HG03439 (cell line): ENCODE measurements around the gene DMRTA1.
"Not testable (repeated sequence)": the region's sequence is repeated elsewhere in the genome, so short reads cannot be mapped to it uniquely, and the experiment has no call there.

Experiments used
- ATAC-seq: cut with Tn5 transposase; IDR thresholded peaks from one replicate; pipeline ENCODE4 v1.9.1; 2021; ENCODE audit warnings: mild to moderate bottlenecking, moderate library complexity; ENCODE audit not compliant: unreplicated experiment

The DMRTA1 gene, protein sequence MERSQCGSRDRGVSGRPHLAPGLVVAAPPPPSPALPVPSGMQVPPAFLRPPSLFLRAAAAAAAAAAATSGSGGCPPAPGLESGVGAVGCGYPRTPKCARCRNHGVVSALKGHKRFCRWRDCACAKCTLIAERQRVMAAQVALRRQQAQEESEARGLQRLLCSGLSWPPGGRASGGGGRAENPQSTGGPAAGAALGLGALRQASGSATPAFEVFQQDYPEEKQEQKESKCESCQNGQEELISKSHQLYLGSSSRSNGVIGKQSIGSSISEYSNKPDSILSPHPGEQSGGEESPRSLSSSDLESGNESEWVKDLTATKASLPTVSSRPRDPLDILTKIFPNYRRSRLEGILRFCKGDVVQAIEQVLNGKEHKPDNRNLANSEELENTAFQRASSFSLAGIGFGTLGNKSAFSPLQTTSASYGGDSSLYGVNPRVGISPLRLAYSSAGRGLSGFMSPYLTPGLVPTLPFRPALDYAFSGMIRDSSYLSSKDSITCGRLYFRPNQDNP

DNA sequence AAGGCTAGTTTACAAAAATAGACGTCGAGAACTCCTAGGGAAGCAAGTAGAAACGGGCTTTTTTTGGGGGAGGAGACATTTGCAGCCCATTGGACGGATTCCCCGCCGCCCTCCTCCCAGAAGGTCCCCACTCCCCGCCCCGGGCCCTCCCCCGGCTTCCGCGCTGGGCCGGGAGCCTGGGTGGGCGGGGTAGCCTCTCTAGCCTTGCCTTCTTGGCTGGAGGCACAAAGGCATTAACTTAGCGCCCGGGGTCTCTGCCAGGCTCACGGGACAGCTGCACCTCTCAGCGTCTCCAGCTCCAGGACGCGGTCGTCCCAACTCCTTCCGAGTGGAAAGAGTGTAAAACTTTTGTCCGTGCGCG is at the start of gene DMRTA1:
DMRTA1 (plus strand) TSS at position 236 of the 361 bp plus-strand sequence. CDS start 242 bp downstream, outside the sequence.
- ATAC-seq, result no peak

DNA sequence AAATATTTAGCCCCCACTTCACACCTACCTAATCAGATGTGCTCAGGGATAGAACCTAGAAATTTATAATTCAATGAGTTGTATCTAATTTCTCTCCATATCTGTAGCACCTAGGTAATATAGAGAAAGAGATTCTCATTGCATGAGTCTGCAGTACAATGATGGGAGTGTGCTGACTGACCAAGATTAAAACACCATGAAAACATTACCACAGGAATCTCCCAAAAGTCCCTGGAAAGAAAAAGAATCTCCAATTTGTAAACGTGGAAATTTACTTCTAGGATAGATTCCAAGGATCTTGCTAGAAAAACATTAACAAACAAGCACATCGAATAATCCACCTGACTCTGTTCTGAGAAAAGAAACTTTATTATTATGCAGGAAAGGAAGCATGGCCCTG is 45.0 kb upstream of the DMRTA1 start:
- no peak for ATAC-seq

DNA sequence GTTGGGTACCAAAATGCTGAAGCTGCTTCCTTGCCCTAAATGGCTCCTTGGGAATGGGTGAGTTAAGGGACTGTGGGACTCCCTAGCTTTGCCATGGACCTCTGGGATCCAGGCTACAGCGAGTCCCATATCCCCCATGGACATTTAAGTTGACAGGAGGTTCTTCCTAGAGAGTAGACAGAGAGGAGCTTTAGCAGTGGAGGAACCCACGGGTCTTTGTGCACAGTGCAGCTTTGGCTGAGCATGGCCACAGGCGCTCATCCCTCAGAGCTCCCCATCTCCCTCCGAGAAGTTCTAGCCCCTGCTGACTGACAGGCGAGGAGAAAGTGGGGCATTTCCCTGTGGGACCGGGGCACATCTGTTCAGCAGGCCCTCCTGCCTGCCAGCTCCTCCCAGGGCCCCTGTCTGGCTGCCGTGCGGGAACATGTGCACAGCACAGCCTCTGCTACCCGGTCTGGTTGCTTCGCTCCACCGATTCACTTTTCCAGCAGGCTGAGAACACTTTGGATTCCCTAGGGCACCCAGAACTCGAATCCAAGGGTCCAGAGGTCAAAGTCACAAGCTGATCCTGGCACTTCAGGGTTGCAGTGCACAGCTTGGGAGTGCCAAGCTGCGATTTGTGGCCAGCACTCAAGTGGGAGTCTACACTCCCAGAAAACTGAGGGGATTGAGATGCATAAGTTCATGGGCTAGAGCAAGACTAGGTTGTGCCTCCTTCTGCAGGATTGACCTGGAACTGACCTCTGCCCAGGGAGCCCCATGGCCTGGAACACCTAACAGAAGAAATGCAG is 40.6 kb upstream of the DMRTA1 start:
- no peak for ATAC-seq

DNA sequence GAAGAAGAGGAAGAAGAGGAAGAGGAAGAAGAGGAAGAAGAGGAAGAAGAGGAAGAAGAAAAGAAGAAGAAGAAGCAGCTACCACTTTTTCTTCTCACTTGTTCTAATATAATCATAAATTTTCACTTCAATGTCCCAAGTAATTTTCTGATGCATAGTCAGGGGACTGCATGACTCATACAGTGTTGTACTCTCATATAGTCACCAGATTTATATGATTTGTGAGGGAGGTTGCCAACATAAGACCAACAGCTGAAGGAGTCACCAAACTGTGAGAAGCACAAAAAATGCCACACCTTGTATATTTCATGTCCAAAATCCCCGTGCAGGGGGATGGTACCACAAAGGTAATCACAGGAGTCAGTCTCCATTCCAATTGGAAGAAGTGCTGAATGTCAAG is 32.7 kb upstream of the DMRTA1 start:
- no peak for ATAC-seq

DNA sequence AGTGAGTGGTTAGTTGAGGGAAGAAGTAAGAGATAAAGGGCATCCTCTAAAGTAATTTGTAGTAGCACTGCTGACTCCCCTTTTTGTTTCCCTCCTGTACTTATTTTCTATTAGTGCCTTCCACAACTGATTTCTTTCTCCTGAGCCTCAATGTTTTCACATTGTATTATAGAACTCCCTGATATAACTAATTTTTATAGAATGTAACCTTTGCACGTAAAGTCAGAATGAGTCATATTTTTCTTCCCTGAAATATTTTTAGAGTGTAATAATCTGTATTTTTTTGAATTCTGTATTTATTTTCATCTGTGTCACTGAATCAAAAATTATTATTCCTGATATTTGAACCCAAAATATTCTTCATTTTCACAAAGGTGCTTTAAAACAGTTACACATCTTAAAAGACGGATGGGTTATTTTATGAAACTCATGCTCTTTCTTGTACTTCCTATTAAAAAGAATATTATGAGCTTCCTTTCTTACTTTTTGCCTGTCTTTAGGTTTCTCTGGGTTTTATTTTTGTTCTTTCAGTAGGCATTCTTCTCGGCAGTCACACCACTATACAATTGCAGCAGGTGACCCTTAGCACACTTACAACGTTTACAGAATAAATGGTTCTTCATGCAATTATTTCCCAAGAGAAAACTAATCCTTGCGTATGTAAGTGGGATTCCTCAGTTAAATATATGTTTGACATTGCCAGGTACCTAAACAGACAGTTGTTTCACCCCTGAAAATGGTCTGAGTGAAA is 30.5 kb upstream of the DMRTA1 start:
- ATAC-seq, result no peak

DNA sequence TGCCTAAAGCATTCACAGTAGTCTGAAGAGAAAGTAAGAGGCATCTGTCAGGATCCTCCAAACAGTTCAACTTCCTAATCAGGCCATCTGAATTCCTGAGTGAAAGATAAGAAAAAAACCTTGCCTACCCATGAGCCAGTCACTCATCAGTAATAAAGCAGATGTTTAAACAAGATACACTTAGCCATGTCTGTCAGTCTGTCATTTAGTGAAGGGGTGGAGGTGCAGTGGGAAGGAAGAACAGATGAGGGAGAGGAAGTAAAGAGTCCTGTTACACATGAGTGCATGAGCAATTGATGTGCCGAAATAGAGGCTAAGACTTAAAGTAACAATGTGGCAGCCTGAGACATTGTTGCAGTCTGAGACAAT is 29.9 kb upstream of the DMRTA1 start:
- no peak for ATAC-seq

DNA sequence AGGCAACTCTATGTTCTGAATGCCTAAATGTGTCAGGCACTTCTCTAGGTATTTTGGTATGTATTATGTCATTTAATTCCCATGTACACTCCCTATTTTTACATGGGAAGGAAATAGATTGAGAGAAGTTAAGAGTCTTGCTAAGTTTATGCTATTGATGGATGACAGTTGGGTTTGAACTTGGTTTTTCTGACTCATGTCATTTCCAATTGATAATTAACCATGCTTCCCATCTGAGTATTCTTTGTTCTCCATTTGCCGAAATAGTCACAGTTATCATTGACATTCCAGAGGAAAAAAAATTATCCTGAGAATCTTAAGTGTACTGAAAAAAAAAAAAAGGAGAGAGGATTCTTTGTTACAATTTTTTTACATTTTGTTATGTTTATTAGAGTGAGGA is 23.1 kb upstream of the DMRTA1 start:
- no peak for ATAC-seq

DNA sequence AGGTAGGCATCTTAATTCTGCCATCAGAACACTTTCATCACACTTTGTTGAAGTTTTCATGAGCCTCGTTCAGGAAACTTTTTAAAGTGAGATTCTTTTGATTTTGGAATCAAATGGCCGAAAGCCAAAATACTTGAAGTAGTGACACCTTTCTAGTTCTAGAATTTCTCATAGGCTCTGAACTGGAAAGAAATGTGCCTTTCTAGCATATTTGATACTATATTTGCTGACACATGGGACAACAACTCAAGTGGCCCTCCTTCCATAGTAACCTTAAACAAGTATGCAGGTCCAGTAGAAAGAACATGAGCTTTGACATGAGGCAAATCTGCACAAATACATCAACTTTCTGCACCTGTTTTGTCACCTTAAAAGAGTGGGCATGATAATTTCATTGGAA is 22.0 kb upstream of the DMRTA1 start:
- ATAC-seq, result no peak

DNA sequence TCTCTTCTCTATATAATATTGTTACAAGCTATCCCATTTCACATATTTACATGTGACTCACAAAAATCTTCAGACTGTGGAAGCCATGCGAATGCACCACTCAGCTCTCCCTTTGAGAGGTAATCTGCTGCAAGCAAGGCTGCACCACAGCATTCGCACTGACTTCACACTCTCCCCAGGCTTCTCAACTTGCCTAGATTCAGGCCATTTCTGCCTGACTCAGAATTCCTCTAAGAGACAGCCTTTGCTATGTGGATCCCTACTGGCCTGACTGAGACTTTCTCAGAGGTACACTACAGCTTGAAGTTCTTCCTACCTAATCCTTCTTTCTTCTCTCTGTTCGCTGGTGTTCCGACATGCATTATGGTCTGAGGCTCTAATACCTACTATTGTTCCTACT is 21.1 kb upstream of the DMRTA1 start:
- no peak for ATAC-seq

DNA sequence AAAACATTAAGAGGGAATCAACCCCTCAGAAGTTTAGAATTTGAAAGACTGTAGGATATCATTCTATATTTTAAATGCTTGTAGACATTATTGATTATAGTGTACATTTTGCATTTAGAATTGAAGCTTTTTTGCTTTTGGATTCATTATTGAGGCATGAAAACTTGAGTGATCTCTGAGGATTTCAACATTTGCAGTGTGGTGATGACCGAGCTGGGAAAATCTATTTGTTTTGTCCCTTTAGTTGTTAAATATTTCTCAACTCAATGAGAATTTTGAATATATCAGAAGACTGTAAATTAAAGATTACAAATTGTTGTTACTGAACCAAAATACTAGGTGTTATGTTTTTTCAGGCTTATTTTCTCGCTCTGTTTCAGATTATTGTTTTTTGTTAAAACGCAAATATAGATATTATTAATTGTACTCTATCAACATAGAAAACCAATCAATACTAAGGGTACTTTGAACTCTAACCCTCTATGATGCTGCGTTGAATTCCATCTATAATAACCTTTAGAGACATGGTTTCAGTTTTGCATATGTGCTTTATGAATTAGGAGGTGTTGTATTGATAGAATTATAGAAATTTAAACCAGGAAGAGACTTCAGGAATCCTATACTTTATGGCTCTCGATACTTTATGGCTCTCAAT is 19.3 kb upstream of the DMRTA1 start:
- no peak for ATAC-seq

DNA sequence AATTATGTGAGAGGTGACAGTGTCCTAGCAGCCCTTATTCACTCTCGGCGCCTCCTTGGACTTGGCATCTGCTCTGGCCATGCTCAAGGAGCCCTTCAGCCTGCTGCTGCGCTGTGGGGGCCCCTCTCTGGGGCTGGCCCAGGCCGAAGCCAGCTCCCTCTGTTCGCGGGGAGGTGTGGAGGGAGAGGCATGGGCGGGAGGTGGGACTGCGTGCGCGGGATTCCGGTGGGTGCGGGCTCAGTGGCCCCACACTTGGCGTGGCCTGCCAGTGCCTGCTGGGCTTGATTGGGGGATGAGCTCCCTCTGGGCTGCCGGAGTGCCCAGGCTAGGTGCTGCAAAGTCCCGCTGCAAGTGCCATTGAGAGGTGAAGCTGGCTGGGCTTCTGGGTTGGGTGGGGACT is 12.9 kb upstream of the DMRTA1 start:
- ATAC-seq, result no peak

DNA sequence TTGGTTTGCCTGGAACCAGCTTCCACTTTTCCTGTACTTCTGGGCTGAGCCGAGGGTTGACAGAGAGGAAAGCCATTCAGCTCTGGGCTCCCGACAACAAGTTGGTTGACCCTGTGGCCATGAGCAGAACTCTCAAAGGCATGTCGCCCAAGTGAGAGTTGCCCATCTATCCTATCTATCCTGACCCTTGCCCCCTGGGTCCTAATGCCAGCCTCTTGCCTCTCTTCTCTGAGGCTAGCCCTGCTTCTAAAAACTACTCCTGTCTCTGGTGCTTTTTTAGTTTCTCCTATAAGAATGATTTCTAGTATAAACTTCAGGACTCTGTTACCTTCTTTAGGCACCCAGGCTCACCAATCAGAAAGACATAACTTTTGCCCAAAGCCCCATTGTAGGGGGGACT is 11.4 kb upstream of the DMRTA1 start:
- ATAC-seq, result not testable (repeated sequence)

DNA sequence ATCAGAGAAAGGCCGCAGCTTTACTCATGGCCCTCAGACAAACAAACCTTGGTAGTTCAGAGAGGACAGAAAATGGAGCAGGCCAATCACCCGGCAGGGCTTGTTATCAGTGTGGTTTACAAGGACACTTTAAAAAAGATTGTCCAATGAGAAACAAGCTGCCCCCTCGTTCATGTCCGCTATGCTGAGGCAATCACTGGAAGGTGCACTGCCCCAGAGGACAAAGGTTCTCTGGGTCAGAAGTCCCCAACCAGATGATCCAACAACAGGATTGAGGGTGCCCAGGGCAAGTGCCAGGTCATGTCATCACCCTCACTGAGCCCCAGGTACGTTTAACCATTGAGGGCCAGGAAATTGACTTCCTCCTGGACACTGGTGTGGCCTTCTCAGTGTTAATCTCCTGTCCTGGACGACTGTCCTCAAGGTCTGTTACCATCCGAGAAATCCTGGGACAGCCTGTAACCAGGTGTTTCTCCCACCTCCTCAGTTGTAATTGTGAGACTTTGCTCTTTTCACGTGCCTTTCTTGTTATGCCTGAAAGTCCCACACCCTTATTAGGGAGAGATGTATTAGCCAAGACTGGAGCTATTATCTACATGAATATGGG is 9.1 kb upstream of the DMRTA1 start:
- not testable (repeated sequence) for ATAC-seq

DNA sequence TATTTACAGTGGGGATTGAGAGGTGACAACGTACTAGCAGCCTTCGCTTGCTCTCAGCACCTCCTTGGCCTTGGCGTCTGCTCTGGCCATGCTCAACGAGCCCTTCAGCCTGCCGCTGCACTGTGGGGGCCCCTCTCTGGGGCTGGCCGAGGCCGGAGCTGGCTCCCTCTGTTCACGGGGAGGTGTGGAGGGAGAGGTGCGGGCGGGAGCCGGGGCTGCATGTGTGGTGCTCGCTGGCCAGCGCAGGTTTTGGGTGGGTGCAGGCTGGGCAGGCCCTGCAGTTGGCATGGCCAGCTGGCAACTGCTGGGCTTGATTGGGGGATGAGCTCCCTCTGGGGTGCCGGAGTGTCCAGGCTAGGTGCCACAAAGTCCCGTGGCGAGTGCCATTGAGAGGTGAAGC is 5.8 kb upstream of the DMRTA1 start:
- no peak for ATAC-seq

DNA sequence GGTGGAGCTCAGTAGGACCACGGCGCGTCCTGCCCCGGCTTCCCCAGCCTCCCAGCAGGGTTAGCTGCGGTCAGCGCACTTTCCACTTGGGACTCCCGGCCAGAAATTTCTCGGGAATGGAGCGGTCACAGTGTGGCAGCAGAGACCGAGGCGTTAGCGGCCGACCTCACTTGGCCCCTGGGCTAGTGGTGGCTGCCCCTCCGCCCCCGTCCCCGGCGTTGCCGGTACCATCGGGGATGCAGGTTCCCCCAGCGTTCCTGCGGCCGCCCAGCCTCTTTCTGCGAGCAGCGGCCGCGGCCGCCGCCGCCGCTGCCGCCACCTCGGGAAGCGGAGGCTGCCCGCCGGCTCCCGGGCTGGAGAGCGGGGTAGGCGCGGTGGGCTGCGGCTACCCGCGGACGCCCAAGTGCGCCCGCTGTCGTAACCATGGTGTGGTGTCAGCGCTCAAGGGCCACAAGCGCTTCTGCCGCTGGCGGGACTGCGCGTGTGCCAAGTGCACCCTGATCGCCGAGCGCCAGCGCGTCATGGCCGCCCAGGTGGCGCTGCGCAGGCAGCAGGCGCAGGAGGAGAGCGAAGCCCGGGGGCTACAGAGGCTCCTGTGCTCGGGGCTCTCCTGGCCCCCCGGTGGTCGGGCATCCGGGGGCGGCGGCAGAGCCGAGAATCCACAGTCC is 460 bp downstream of the DMRTA1 start:
- no peak for ATAC-seq

DNA sequence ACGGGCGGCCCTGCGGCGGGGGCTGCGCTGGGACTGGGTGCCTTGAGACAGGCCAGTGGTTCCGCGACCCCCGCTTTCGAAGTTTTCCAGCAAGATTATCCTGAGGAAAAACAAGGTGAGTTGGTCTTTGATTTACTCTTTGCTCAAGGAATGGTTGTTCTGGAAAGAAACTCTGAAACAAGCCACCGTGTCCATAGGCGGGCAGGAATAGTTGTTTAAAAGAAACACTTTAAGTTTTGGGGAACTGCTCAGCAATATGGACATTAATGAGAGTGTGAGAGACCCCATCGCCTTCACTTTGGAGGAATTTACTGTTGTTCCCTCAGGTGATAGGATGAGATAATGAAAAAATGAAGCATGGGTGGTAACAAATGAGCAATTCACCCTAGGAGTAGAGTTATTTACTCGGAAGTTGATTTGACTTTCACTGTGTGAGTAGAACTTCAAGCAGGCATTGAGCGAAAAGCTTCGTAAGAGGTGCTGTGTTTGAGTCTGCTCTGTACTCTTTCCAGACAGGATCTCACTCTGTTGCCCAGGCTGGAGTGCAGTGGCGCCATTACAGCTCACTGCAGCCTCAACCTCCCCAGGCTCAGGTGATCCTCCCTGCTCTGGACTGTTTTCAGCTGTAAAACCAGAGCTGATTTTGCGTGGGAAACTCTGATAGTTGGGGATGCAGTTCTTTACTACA is 1.1 kb downstream of the DMRTA1 start:
- ATAC-seq, result no peak

DNA sequence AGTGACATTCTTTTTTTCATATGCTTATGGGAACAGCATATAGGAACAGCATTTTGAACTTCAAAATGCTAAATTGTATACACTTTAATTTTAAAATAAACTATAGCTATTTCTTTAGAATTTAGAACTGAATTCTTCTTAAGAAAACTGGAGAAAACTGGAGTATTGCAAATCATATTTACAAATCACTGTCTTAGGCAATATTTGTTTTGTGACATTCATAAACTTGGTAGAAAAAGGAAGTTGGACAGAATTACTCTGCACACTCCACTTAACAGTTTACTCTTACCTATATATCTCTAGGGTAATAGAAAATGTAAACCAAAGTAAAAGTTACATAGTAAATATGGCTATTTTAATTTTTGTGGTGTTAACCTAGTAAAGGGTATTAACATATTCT is 3.1 kb downstream of the DMRTA1 start:
- no peak for ATAC-seq

DNA sequence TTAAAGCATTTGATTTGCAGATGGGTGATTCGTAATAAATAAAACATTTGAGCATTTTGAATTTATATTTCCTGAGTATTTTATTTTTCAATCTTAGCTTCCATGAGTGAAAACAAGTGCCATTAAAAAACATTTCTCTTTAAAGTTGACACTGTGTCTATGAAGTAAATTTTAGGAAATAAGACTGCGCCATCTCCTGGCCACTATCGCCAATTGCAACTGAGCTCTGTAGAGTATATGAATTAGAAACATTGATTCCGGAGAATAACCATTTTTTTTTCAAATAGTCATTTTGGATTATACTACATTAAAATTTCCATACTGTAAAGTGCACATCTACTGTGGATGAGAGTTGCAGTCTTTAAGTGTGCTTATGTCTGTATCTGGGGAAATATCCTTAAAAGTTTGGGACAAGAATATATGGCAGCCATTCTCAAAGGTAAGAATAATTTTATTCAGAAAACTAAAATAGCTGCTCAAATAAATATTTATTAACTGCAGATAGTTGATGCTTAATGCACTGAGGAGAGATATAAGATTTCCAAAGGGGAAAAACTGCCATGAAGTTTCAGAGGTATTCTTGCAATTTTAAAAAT is 5.9 kb downstream of the DMRTA1 start:
- peak; percentile 74 for ATAC-seq

DNA sequence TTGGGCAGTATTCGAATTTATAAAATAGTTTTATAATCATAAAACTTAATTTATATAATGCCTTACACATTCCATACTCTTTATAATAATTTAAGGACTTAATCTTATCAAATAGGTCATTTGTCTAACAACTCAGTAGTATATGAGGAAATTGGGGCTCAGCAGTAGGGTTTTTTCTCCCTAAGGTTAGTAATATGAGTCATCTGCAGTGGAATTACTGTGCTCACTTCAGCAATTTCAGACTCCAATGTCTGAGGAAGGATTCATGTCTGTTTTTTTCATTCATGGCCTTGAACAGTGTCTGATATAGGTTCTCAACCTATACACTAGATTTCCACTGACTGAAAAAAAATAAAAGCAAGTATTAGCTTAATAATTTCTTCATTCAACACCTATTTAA is 7.4 kb downstream of the DMRTA1 start:
- no peak for ATAC-seq
